CD4-positive, alpha-beta T cell treated with Interleukin-17A for 1 hour (primary cell): ENCODE measurements around the gene ATF7.

Experiments used
- DNase-seq: peaks from one replicate; pipeline ENCODE4 v3.0.0-alpha.2; 2020

ATF7 gene

GRCh38 chr12:53516758-53517455, 109.3 kb downstream of the ATF7 start:
- DNase-seq = no peak

GRCh38 chr12:53515291-53515680, 110.9 kb downstream of the ATF7 start:
- no peak for DNase-seq

GRCh38 chr12:53514628-53515290, 111.4 kb downstream of the ATF7 start:
- DNase-seq = no peak

- DNase-seq = no peak
Observed at GRCh38 chr12:53513712-53514410, 112.3 kb downstream of the ATF7 start.

GRCh38 chr12:53510181-53510812, 115.9 kb downstream of the ATF7 start:
- DNase-seq = no peak

GRCh38 chr12:53508534-53509170, 117.5 kb downstream of the ATF7 start:
- DNase-seq = peak; percentile 87

- DNase-seq = no peak
Observed at GRCh38 chr12:53507603-53507885, 118.6 kb downstream of the ATF7 start.

GRCh38 chr12:53506881-53507602, 119.1 kb downstream of the ATF7 start, which contains the start of gene NPFF:
Gene NPFF, minus strand, starts transcription at chr12:53507484. Its CDS starts 10 bp downstream, at chr12:53507474.
- no peak for DNase-seq

GRCh38 chr12:53506450-53506785, 119.8 kb downstream of the ATF7 start:
- no peak for DNase-seq

- no peak for DNase-seq
Observed at GRCh38 chr12:53505555-53506449, 120.4 kb downstream of the ATF7 start.

GRCh38 chr12:53505086-53505485, 121.1 kb downstream of the ATF7 start:
- DNase-seq = no peak

- DNase-seq = no peak
Observed at GRCh38 chr12:53504004-53504920, 121.9 kb downstream of the ATF7 start.

GRCh38 chr12:53502983-53503728, 123.0 kb downstream of the ATF7 start:
- no peak for DNase-seq

- no peak for DNase-seq
Observed at GRCh38 chr12:53502331-53502730, 123.9 kb downstream of the ATF7 start.

GRCh38 chr12:53501615-53502181, 124.5 kb downstream of the ATF7 start:
- no peak for DNase-seq

GRCh38 chr12:53500776-53501614, 125.2 kb downstream of the ATF7 start, which contains the start of gene TARBP2:
Gene TARBP2, plus strand, starts transcription at chr12:53501283. Its CDS starts 126 bp downstream, at chr12:53501409.
- DNase-seq = peak; percentile 100

GRCh38 chr12:53500142-53500775, 125.9 kb downstream of the ATF7 start:
- no peak for DNase-seq
